ENCODE results near the gene MRPL44.

DNA sequence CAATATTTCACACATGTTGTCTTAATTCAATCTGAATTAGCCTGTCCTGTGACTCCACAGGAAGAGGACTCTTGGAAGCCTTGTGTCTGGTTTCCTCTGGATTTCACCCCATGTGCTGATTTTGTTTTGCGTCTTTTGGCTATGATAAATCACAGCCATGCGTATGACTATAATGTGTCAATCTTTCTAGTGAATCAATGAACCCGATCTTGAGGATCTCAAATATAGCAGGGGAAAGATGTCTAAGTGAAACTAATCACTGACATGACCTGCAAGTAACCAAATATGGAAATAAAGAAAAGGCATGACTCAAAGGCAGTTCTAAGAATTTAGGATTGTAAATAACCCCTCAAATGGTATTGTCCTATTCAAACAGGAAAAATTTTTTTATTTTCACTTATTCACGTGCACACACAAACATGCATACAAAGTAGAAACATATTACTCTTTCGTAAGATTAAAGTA lies 20.4 kb upstream of the MRPL44 start:
- TF ChIP-seq EZH2phosphoT487 (IDR thresholded peaks at IDR 0.05; ENCODE audit: insufficient read depth, low read depth) (no peak), EZH2 (IDR thresholded peaks at IDR 0.05; ENCODE audit: insufficient read depth, poor library complexity, severe bottlenecking) (no peak)
